SK-N-MC (cell line): ENCODE data around the gene GGACT.

ENCODE experiments used
- EZH2 ChIP-seq: fragments of 200-600 bp; sonication (generic); IDR thresholded peaks from one replicate; pipeline ENCODE4 v1.6.1; 2017; ENCODE audit warnings: antibody characterized with exemption
- FOXP2 ChIP-seq: optimal IDR thresholded peaks from 2 replicates; pipeline ENCODE3; 2011; ENCODE audit warnings: mild to moderate bottlenecking, moderate library complexity; ENCODE audit not compliant: insufficient read depth; ENCODE audit errors: extremely low read length, control extremely low read depth
- POLR2AphosphoS5 ChIP-seq: IDR thresholded peaks from 2 replicates; pipeline ENCODE4 v1.6.1; 2012; ENCODE audit warnings: mild to moderate bottlenecking, low read depth, low read length, borderline replicate concordance

- TF ChIP-seq EZH2 (no peak), POLR2AphosphoS5 (no peak), FOXP2 (no peak)
Measured at GRCh38 chr13:100520936-100521850, 67.4 kb downstream of the GGACT start.
